ENCODE data around the gene CDC34. TPM values are rescaled to one million over a fixed set of nuclear protein-coding genes. Genes with fewer than 3 reads are reported as not detected.
"Not testable (repeated sequence)": the region's sequence is repeated elsewhere in the genome, so short reads cannot be mapped to it uniquely, and the experiment has no call there.

Gene CDC34
- total RNA-seq, 1 donor from 2014 or later, result 78.2 TPM

DNA sequence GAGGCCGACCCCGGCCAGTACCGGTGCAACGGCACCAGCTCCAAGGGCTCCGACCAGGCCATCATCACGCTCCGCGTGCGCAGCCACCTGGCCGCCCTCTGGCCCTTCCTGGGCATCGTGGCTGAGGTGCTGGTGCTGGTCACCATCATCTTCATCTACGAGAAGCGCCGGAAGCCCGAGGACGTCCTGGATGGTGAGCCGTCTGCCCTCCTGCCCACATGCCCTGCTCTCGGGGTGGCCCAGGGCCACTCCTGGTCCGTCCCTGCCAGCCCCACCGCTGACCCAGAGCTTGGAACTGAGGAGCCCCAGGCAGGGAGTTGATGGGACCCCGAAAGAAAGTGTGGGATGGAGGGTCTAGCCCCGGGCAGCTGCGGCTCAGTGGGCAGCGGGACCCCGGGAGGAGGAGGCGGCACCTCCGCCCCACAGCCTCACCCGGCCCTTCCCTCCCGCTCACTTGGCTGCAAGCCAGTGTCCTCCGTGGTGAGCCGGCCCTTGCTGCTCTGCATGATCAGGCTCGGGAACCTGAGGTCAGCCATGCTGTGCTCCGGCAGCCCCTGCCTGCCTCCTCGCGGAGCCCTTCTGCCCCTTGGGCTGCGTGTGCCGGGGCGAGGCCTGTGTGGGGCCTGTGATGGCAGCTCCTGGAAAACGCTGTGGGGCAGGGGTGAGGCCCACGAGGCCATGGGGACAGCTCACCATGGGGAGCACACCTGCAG lies 50.0 kb downstream of the CDC34 start:
- no peak for DNase-seq (ENCODE audit: low spot score)
- intact Hi-C loops (cut with DNase I), result no loop called here

DNA sequence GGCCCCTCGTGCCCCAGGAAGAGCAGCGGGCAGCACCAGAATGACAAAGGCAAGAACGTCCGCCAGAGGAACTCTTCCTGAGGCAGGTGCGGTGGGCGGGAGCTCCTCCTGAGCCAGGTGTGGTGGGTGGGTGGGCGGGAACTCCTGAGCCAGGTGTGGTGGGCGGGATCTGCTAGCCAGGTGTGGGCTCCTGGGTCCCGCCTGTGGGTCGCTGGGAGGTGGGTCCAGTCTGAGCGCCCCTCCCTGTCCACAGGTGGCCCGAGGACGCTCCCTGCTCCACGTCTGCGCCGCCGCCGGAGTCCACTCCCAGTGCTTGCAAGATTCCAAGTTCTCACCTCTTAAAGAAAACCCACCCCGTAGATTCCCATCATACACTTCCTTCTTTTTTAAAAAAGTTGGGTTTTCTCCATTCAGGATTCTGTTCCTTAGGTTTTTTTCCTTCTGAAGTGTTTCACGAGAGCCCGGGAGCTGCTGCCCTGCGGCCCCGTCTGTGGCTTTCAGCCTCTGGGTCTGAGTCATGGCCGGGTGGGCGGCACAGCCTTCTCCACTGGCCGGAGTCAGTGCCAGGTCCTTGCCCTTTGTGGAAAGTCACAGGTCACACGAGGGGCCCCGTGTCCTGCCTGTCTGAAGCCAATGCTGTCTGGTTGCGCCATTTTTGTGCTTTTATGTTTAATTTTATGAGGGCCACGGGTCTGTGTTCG lies 51.1 kb downstream of the CDC34 start:
- intact Hi-C loops (cut with DNase I), result no loop called here

DNA sequence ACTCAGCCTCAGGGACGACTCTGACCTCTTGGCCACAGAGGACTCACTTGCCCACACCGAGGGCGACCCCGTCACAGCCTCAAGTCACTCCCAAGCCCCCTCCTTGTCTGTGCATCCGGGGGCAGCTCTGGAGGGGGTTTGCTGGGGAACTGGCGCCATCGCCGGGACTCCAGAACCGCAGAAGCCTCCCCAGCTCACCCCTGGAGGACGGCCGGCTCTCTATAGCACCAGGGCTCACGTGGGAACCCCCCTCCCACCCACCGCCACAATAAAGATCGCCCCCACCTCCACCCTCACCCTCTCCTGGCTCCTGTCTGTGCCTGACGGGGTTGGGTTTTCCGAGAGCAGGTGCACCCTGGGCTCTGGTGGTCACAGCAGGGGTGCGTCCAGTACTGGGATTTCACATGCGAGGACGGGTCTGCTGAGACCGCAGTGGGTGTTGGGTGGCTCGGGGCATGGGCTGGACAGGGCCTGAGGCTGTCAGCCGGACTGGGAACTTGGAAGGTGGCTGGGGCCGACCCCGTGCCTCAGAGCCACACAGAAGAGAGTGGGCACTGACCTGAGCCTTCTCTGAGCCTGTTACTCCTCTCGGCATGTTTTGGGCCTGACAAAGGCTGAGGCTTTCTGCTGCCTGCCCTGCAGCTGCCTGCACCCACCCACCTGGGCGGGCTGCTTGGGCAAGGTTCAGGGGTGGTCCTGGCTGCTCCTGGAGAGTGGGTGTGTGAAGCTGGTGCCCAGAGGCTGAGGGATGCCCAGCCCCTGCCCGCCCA lies 51.8 kb downstream of the CDC34 start:
- intact Hi-C loops (cut with DNase I), result no loop called here
- no peak for DNase-seq (ENCODE audit: low spot score)

More for the DNA sequence above, 51.1 kb downstream of the CDC34 start:
- DNase-seq (ENCODE audit: low spot score), result no peak

DNA sequence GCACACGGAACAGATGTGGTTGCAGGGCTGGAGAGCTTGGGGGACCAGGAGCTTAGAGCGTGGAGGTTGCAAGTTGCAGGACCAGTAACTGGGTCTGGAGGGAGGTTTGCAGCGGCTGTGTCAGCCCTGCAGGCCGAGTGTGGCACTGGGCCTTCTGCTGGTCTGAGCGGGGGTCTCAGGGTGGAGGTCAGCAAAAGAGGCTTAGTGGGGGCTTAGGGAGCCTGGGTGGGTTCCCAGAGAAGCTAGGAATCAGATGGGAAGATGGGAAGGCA lies 52.3 kb downstream of the CDC34 start:
- intact Hi-C loops (cut with DNase I), result no loop called here
- DNase-seq (ENCODE audit: low spot score), result no peak

DNA sequence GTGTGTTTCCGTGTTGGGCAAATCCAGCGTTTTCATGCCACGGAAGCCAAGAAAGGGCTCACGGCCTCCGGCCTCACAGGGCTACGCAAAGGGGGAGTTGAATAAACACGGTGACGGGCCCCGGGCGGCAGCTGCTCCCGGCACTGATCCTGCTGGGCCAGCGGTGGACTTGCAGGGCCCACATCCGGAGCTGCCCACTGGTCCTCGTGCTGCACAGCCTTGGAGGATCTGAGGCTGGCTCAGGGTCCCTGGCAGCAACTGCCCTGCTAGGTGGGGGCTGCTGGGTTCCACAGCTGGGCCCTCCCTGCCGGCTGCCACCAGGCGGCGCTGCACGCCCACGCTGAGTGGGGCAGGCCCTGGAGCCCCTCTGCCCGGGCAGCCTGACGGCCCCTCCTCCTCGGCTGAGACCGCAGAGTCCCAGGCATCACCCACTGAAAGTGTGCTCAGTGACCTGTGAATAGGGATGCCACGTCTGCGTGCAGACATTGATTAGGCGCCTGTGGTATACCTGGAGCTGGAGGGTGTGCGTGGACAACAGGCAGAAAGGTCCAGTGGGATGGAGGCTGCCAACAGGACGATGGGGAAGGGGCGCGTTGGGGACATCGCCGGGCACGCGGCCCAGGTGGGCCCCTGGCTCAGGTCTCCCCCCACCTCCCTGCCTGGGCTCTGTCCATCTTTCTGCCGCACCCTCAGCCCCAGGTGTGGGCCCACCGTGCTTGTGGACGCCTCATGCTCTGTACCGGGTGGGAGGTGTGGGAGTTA lies 52.9 kb downstream of the CDC34 start:
- intact Hi-C loops (cut with DNase I), result no loop called here
- no peak for DNase-seq (ENCODE audit: low spot score)

DNA sequence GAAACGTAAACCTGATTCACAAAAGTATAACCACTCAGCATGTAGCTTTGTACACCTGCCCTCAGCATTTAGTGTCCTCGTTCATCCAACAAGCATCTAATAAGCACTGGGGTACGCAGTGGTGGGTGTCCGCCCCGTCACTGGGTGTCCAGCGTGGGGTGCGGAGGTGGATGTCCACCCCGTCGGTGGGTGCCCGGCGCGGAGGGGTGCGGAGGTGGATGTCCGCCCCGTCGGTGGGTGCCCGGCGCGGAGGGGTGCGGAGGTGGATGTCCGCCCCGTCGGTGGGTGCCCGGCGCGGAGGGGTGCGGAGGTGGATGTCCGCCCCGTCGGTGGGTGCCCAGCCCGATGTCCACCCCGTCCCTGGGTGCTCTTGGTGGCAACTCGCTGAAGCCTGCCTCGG lies 53.6 kb downstream of the CDC34 start:
- intact Hi-C loops (cut with DNase I); DNase-seq (ENCODE audit: low spot score): not testable (repeated sequence)

DNA sequence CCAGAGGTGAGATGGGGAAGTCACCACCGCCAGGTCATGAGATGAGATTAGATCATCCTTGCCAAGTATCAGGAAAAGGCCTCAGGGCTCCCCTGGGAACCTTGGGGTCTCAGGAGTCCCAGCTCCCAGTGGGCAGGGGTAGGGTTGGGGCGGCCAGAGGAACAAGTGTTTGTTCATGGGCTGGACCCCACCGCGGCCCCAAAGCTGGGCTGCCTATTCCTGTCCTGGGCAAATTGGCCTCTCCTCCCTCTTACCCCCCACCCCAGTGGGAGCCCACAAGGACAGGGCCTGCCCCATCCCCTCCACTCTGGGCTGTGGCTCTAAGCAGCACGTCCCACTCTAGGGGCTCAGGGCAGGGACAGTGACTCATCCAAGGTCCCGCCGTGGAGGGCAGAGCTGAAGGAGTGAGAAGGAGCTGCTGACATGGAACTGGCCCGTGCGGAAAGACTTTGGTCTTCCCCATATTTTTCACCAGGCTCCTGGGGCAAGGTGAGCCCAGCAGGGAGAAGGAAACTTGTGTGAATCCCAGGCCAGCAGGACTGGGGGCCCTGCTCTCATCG lies 54.1 kb downstream of the CDC34 start:
- intact Hi-C loops (cut with DNase I), result no loop called here
- no peak for DNase-seq (ENCODE audit: low spot score)

DNA sequence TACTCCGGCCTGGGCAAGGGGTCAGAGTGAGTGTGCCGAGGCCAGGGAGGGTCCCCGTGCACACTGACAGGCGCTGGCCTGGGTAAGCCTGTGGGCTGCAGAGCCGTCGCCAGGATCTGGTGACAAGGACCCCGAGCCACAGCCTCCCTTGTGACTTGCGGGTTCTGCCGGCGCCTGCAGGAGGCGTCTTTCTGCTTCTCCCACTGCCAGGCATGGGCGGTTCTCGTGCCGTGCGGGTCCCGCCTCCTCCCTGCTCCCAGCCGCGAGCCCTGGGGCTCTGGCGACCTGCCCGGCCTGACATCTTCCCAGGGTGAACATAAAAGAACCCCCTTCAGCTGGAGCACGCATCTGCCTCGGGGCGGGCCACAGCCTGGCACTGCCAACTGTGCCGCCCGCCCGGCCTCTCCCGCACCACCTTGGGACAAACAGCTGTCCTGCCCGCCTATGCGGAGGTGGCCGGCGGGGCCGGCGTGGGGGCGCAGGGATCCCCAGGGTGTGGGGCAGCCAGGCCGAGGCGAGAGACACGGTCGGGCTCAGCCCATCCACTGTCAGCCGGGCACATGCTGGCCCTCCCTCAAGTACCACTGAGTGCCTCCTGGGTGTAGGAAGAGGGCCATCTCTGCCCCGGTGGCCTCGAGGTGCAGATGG lies 56.7 kb downstream of the CDC34 start:
- intact Hi-C loops (cut with DNase I), result no loop called here
- DNase-seq (ENCODE audit: low spot score), result no peak

DNA sequence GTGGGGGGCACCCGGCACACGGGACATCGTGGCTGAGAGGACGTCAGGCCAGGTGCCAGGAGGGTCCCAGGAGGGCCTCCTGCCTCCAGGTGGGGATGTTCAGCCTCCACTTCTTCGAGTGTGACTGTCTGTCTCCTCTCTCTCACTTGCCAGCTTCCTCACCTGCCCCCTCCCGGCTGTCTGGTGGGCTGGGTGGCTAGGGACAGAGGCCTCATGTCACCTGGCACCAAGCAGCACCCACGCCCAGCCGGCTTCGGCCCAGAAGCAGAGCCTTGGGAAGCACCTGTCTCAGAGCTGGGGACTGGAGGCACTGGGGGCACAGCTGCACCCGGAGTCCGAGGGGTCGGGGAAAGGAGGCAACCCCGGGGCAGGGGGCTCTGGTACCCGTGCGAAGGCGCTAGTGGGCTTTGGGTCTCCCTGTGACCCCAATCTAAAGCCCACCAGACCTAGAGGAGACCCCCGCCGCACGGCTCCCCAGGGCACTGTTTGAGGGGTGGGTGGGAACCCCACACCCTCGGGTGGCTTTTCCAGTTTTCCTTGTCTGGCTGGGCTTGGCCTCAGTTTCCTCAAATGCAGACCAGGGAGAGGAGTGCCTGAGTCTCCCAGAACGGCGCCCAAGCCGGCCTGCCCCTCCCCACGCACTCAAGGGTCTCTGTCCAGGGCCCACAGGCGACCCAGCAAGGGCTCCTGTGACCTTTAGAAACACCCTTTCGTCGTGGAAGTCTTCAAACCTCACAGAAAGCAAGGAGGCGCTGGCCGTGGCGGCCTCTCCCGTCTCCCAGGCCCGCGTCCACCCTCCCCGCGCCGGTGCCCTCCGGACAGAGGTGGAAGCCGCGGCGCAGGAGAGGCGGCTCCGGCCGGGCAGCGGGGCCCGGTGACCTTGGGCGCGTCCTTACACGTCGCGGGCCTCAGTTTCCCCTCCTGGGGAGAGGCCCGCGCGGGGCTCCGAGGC lies 57.5 kb downstream of the CDC34 start:
- intact Hi-C loops (cut with DNase I), result no loop called here
- DNase-seq (ENCODE audit: low spot score), result no peak

DNA sequence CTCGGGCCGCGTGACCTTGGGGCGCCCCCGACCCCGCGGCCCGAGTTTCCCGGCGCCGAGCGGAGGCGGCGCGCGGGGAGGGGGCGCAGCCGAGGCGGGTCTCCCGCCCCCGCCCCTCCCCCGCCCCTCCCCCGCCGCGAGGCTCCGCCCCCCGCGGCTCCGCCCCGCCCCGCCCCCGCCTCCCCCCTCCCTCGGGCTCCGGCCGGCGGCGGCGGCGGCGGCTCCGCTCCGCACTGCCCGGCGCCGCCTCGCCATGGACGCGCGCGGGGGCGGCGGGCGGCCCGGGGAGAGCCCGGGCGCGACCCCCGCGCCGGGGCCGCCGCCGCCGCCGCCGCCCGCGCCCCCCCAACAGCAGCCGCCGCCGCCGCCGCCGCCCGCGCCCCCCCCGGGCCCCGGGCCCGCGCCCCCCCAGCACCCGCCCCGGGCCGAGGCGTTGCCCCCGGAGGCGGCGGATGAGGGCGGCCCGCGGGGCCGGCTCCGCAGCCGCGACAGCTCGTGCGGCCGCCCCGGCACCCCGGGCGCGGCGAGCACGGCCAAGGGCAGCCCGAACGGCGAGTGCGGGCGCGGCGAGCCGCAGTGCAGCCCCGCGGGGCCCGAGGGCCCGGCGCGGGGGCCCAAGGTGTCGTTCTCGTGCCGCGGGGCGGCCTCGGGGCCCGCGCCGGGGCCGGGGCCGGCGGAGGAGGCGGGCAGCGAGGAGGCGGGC lies 58.3 kb downstream of the CDC34 start, which contains the start of gene HCN2:
Gene HCN2, plus strand, starts transcription at position 189 of the 703 bp plus-strand sequence. Its CDS starts 65 bp downstream, at position 254.
- intact Hi-C loops (cut with DNase I), result no loop called here
- no peak for DNase-seq (ENCODE audit: low spot score)

DNA sequence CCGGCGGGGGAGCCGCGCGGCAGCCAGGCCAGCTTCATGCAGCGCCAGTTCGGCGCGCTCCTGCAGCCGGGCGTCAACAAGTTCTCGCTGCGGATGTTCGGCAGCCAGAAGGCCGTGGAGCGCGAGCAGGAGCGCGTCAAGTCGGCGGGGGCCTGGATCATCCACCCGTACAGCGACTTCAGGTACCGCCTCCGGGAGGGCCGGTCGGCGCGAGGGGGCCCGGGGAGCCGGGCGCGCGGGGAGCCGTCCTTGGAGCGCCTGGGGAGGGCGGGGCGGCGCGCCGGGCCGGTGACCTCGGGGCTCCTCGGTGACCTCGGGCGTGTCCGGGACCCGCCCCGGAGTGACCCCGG lies 58.8 kb downstream of the CDC34 start:
- intact Hi-C loops (cut with DNase I), result no loop called here
- DNase-seq (ENCODE audit: low spot score), result no peak

DNA sequence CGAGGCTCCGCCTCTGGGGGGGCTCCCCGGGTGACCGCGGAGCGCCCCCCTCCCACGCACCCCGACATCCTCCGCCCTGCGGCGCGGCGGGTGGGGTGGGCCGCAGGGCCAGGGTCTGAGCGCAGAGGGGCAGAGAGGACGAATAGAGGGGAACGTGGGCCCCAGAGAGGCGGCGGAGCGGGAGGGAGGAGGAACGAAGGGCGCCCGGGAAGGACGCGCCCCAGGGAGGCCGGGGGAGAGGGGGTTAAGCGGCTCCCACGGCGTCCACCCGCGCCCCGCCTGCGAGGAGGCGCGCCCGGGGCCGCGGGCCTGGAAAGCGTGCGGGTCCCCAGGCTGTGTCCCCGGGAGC lies 59.2 kb downstream of the CDC34 start:
- intact Hi-C loops (cut with DNase I), result no loop called here
- DNase-seq (ENCODE audit: low spot score), result no peak

DNA sequence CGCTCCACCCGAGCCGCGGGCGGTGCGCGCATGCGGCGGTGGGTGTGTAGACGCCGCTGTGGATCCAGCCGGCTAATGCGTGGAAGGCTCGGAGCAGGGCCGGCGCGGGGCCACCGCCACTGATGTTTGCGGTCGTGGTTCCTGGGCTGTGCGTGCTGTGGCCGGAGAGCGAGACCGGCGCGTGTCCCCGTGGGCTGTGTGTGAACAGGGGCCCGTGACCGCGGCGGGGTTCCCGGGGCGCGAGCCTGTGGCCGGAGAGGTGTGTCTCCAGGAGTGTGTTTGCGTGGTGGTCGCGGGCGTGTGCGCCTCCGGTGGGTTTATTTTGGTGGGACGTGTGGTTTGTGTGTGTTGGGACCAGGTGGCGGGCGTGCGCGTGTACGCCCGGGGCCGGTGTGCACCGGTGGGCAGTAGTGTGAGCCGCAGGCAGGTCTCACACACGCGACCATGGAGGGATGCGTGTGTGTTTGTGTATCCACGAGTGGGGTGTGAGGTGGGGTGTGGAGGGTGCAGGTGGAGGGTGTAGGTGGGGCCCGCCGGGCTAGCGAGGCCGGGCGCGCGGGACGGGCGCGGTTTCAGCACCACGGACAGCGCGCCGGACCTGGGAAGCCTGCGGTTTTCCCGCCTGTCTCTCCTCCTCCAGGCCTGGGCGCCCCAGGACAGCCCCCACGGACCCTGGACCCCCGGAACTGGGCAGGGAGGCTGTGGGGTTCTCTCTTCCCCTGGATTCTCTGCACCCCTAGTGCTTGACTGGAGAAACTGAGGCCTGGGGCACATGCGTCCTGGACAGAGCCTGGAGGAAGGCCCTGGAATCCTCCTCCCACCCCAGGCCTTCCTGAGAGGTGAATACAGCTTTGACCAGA lies 59.8 kb downstream of the CDC34 start:
- DNase-seq (ENCODE audit: low spot score), result no peak
- intact Hi-C loops (cut with DNase I), result no loop called here
